ENCODE data around the gene RFK.

RFK gene

GRCh38 chr9:76433406-76433805 lies 39.2 kb upstream of the RFK start:
- no peak for TF ChIP-seq CTCF (conservative IDR thresholded peaks at IDR 0.05; ENCODE audit: low read depth, low read length)
- H3K4me3 ChIP-seq (ENCODE audit: low read depth, low read length), result no peak overlapping the region
- no peak for DNase-seq (ENCODE audit: low read depth)

- TF ChIP-seq CTCF (conservative IDR thresholded peaks at IDR 0.05; ENCODE audit: low read depth, low read length), result no peak
- H3K4me3 ChIP-seq (ENCODE audit: low read depth, low read length), result no peak overlapping the region
- DNase-seq (ENCODE audit: low read depth), result no peak
Measured at GRCh38 chr9:76431601-76432000, 37.4 kb upstream of the RFK start.

GRCh38 chr9:76426807-76427419 lies 32.7 kb upstream of the RFK start:
- DNase-seq (ENCODE audit: low read depth), result no peak
- H3K4me3 ChIP-seq (ENCODE audit: low read depth, low read length), result no peak overlapping the region
- no peak for TF ChIP-seq CTCF (conservative IDR thresholded peaks at IDR 0.05; ENCODE audit: low read depth, low read length)

GRCh38 chr9:76425677-76426453 lies 31.6 kb upstream of the RFK start:
- TF ChIP-seq CTCF (conservative IDR thresholded peaks at IDR 0.05; ENCODE audit: low read depth, low read length), result no peak
- no peak for DNase-seq (ENCODE audit: low read depth)
- H3K4me3 ChIP-seq (ENCODE audit: low read depth, low read length), result no peak overlapping the region

GRCh38 chr9:76424491-76424890 lies 30.3 kb upstream of the RFK start:
- no peak overlapping the region for H3K4me3 ChIP-seq (ENCODE audit: low read depth, low read length)
- DNase-seq (ENCODE audit: low read depth), result no peak
- no peak for TF ChIP-seq CTCF (conservative IDR thresholded peaks at IDR 0.05; ENCODE audit: low read depth, low read length)

GRCh38 chr9:76423216-76424177 lies 29.3 kb upstream of the RFK start:
- no peak for DNase-seq (ENCODE audit: low read depth)
- no peak overlapping the region for H3K4me3 ChIP-seq (ENCODE audit: low read depth, low read length)
- TF ChIP-seq CTCF (conservative IDR thresholded peaks at IDR 0.05; ENCODE audit: low read depth, low read length), result no peak
